HS-5 (cell line): ENCODE measurements around the gene PRELID3B.

Experiments
- DNase-seq: peaks from one replicate; pipeline ENCODE4 v3.0.0-alpha.2; 2012; ENCODE audit warnings: low read depth

The PRELID3B gene

GRCh38 chr20:59042151-59042795, at the start of gene PRELID3B:
TSS of gene PRELID3B (minus strand) at chr20:59042786. CDS start at chr20:59042730, 56 bp downstream.
- no peak for DNase-seq

- DNase-seq, result no peak
These were observed 45.3 kb upstream of the PRELID3B start for GRCh38 chr20:59087829-59088433.

GRCh38 chr20:59086923-59087322, 44.3 kb upstream of the PRELID3B start:
- DNase-seq, result no peak

- no peak for DNase-seq
These were observed 41.7 kb upstream of the PRELID3B start for GRCh38 chr20:59084041-59084850.

GRCh38 chr20:59082981-59083380, 40.4 kb upstream of the PRELID3B start:
- DNase-seq, result peak; percentile 74

GRCh38 chr20:59082077-59082740, 39.6 kb upstream of the PRELID3B start:
- peak; percentile 79 for DNase-seq

- no peak for DNase-seq
These were observed 38.5 kb upstream of the PRELID3B start for GRCh38 chr20:59081036-59081435.

GRCh38 chr20:59078231-59078630, 35.6 kb upstream of the PRELID3B start:
- DNase-seq, result no peak

GRCh38 chr20:59077705-59078104, 35.1 kb upstream of the PRELID3B start:
- DNase-seq, result no peak

GRCh38 chr20:59075934-59076508, 33.4 kb upstream of the PRELID3B start:
- DNase-seq, result no peak

GRCh38 chr20:59074456-59074855, 31.9 kb upstream of the PRELID3B start:
- peak; percentile 47 for DNase-seq

- no peak for DNase-seq
These were observed 31.0 kb upstream of the PRELID3B start for GRCh38 chr20:59073582-59073981.

GRCh38 chr20:59071216-59071615, 28.6 kb upstream of the PRELID3B start:
- no peak for DNase-seq

GRCh38 chr20:59069026-59069425, 26.4 kb upstream of the PRELID3B start:
- DNase-seq, result no peak

GRCh38 chr20:59068534-59068933, 25.9 kb upstream of the PRELID3B start:
- DNase-seq, result no peak

- no peak for DNase-seq
These were observed 21.7 kb upstream of the PRELID3B start for GRCh38 chr20:59064214-59064722.

- peak; percentile 31 for DNase-seq
These were observed 21.0 kb upstream of the PRELID3B start for GRCh38 chr20:59063358-59064213.

- DNase-seq, result no peak
These were observed 19.5 kb upstream of the PRELID3B start for GRCh38 chr20:59062081-59062480.

GRCh38 chr20:59055302-59055701, 12.7 kb upstream of the PRELID3B start:
- no peak for DNase-seq

- no peak for DNase-seq
These were observed 9.1 kb upstream of the PRELID3B start for GRCh38 chr20:59051666-59052185.

GRCh38 chr20:59050437-59050836, 7.9 kb upstream of the PRELID3B start:
- DNase-seq, result no peak
